ENCODE data around the gene CTIF.

The CTIF gene

GRCh38 chr18:48886520-48887293 lies 347.9 kb downstream of the CTIF start:
- no peak for DNase-seq (ENCODE audit: low spot score)

GRCh38 chr18:48887294-48887904 lies 348.6 kb downstream of the CTIF start:
- DNase-seq (ENCODE audit: low spot score) = no peak

- no peak for DNase-seq (ENCODE audit: low spot score)
Measured at GRCh38 chr18:48887905-48888772, 349.3 kb downstream of the CTIF start.

- no peak for DNase-seq (ENCODE audit: low spot score)
Measured at GRCh38 chr18:48888773-48889080, 349.9 kb downstream of the CTIF start.

- DNase-seq (ENCODE audit: low spot score) = no peak
Measured at GRCh38 chr18:48889115-48889941, 350.5 kb downstream of the CTIF start.

GRCh38 chr18:48889981-48890762 lies 351.3 kb downstream of the CTIF start:
- DNase-seq (ENCODE audit: low spot score) = no peak

GRCh38 chr18:48891721-48892120 lies 352.9 kb downstream of the CTIF start:
- no peak for DNase-seq (ENCODE audit: low spot score)

GRCh38 chr18:48892146-48892855 lies 353.5 kb downstream of the CTIF start:
- no peak for DNase-seq (ENCODE audit: low spot score)

- DNase-seq (ENCODE audit: low spot score) = no peak
Measured at GRCh38 chr18:48893061-48893607, 354.3 kb downstream of the CTIF start.

- no peak for DNase-seq (ENCODE audit: low spot score)
Measured at GRCh38 chr18:48893608-48894600, 355.1 kb downstream of the CTIF start.

- no peak for DNase-seq (ENCODE audit: low spot score)
Measured at GRCh38 chr18:48894799-48895346, 356.0 kb downstream of the CTIF start.

GRCh38 chr18:48896326-48896874 lies 357.6 kb downstream of the CTIF start:
- no peak for DNase-seq (ENCODE audit: low spot score)

- DNase-seq (ENCODE audit: low spot score) = no peak
Measured at GRCh38 chr18:48896875-48897511, 358.2 kb downstream of the CTIF start.

- no peak for DNase-seq (ENCODE audit: low spot score)
Measured at GRCh38 chr18:48897531-48897930, 358.7 kb downstream of the CTIF start.

- no peak for DNase-seq (ENCODE audit: low spot score)
Measured at GRCh38 chr18:48898521-48898920, 359.7 kb downstream of the CTIF start.

- no peak for DNase-seq (ENCODE audit: low spot score)
Measured at GRCh38 chr18:48899558-48900174, 360.8 kb downstream of the CTIF start.

- no peak for DNase-seq (ENCODE audit: low spot score)
Measured at GRCh38 chr18:48900469-48900868, 361.6 kb downstream of the CTIF start.

All from hematopoietic multipotent progenitor cell treated with erythropoietin and hydrocortisone succinate and interleukin-3 and kit ligand, for 17 days (in vitro differentiated cells).